GM21360 (cell line): Measurements from ENCODE around the gene ETV7.

Source experiments
- ATAC-seq: cut with Tn5 transposase; IDR thresholded peaks from one replicate; pipeline ENCODE4 v1.9.1; 2021; ENCODE audit warnings: mild to moderate bottlenecking, moderate library complexity; ENCODE audit not compliant: unreplicated experiment

ETV7 gene

GRCh38 chr6:36384095-36384494, 3.4 kb downstream of the ETV7 start:
- no peak for ATAC-seq

- no peak for ATAC-seq
Observed at GRCh38 chr6:36383606-36384005, 3.9 kb downstream of the ETV7 start.

- no peak for ATAC-seq
Observed at GRCh38 chr6:36382976-36383375, 4.5 kb downstream of the ETV7 start.

- no peak for ATAC-seq
Observed at GRCh38 chr6:36381502-36382389, 5.7 kb downstream of the ETV7 start.

GRCh38 chr6:36380166-36380565, 7.3 kb downstream of the ETV7 start:
- no peak for ATAC-seq

GRCh38 chr6:36378936-36379335, 8.5 kb downstream of the ETV7 start:
- no peak for ATAC-seq

GRCh38 chr6:36378243-36378920, 9.1 kb downstream of the ETV7 start:
- no peak for ATAC-seq

GRCh38 chr6:36377594-36377993, 9.9 kb downstream of the ETV7 start:
- no peak for ATAC-seq

- ATAC-seq = no peak
Observed at GRCh38 chr6:36376742-36377141, 10.7 kb downstream of the ETV7 start.

GRCh38 chr6:36376183-36376582, 11.3 kb downstream of the ETV7 start:
- ATAC-seq = no peak

- no peak for ATAC-seq
Observed at GRCh38 chr6:36375644-36376155, 11.8 kb downstream of the ETV7 start.

- no peak for ATAC-seq
Observed at GRCh38 chr6:36374972-36375371, 12.5 kb downstream of the ETV7 start.

- ATAC-seq = no peak
Observed at GRCh38 chr6:36374194-36374593, 13.3 kb downstream of the ETV7 start.

GRCh38 chr6:36373368-36374019, 14.0 kb downstream of the ETV7 start:
- no peak for ATAC-seq

- no peak for ATAC-seq
Observed at GRCh38 chr6:36372088-36372487, 15.4 kb downstream of the ETV7 start.

GRCh38 chr6:36371211-36371610, 16.3 kb downstream of the ETV7 start:
- ATAC-seq = no peak

GRCh38 chr6:36370638-36371037, 16.8 kb downstream of the ETV7 start:
- no peak for ATAC-seq

GRCh38 chr6:36368921-36369865, 18.3 kb downstream of the ETV7 start:
- no peak for ATAC-seq

- no peak for ATAC-seq
Observed at GRCh38 chr6:36368421-36368820, 19.0 kb downstream of the ETV7 start.

GRCh38 chr6:36367743-36368142, 19.7 kb downstream of the ETV7 start:
- no peak for ATAC-seq
